HCT116 (cell line): Measurements from ENCODE around the gene SNRPA. TPM values are rescaled to one million over a fixed set of nuclear protein-coding genes. Genes with fewer than 3 reads are reported as not detected.
A peak's percentile ranks its signal among the peaks of the same experiment; 100 is the strongest.
"Not testable (repeated sequence)": the region's sequence is repeated elsewhere in the genome, so short reads cannot be mapped to it uniquely, and the experiment has no call there.

Experiments used
- ATAC-seq: fragments of 200-7000 bp; cut with Tn5 transposase; 2 replicates; pipeline ENCODE4 v1.9.1; 2020; ENCODE audit warnings: mild to moderate bottlenecking, moderate library complexity
- BruUV-seq: library from RNA; stranded (reverse); fragments of 400-500 nt; replicated peaks from 2 replicates; lab custom pipeline; 2021; lab: Mats Ljungman, UMichigan
- CTCF ChIA-PET: fragments of 300-600 bp; sonication (Branson Sonifier 250); formaldehyde crosslinking; loops from one replicate; lab custom pipeline; 2021; ENCODE audit warnings: antibody characterized with exemption; lab: Charles Lee
- POLR2A ChIA-PET: fragments of 300-600, 350-600 bp; sonication (Branson Sonifier 250); formaldehyde crosslinking; loops from one replicate; lab custom pipeline; 2021; ENCODE audit warnings: antibody characterized with exemption; lab: Charles Lee
- RAD21 ChIA-PET, 2 experiments: fragments of 300-600 bp; sonication (Branson Sonifier 250); formaldehyde crosslinking; loops; one replicate each; lab custom pipeline; 2023; ENCODE audit warnings: low total read pairs in 2 of 2; ENCODE audit not compliant: uncharacterized antibody in 2 of 2, unreplicated experiment in 2 of 2, low non-redundant PET in 1 of 2; lab: Charles Lee
- DNase-seq: peaks from one replicate; pipeline ENCODE4 v3.0.0-alpha.2; 2010; ENCODE audit warnings: low read depth, low spot score
- H2AFZ ChIP-seq: fragments of 200-600 bp; shearing (Covaris generic), sonication (generic); 2 replicates; pipeline ENCODE4 v1.6.1; 2017; ENCODE audit warnings: low read depth, mixed run types, mixed read lengths, antibody characterized with exemption, low read length; ENCODE audit not compliant: poor library complexity, severe bottlenecking
- H3K27ac ChIP-seq: 2 replicates; pipeline ENCODE4 v1.5.1; 2012; ENCODE audit warnings: low read depth, low read length
- H3K27me3 ChIP-seq: fragments of 200-600 bp; sonication (generic); 2 replicates; pipeline ENCODE4 v1.6.1; 2016; ENCODE audit warnings: mixed run types, low read length, mixed read lengths; ENCODE audit not compliant: insufficient read depth
- H3K36me3 ChIP-seq, 2 experiments: fragments of 200-500 bp in 1 of 2; fragments of 200-600 bp in 1 of 2; sonication (Bioruptor generic) in 1 of 2; sonication (generic) in 1 of 2; 2 replicates each; pipeline versions ENCODE4 v1.5.1 to v1.6.1; 2014 to 2016; ENCODE audit warnings: low read length in 2 of 2, inconsistent platforms in 1 of 2, mixed read lengths in 1 of 2, mixed run types in 1 of 2; ENCODE audit not compliant: insufficient read depth in 2 of 2, control insufficient read depth in 1 of 2
- H3K4me1 ChIP-seq, 2 experiments: fragments of 200-600 bp in 1 of 2; sonication (generic) in 1 of 2; 2 replicates each; pipeline versions ENCODE4 v1.5.1 to v1.6.1; 2012 to 2017; ENCODE audit warnings: low read length in 2 of 2, inconsistent platforms in 1 of 2, mild to moderate bottlenecking in 1 of 2, mixed read lengths in 1 of 2, mixed run types in 1 of 2, moderate library complexity in 1 of 2; ENCODE audit not compliant: insufficient read depth in 2 of 2, control insufficient read depth in 1 of 2
- H3K4me2 ChIP-seq: fragments of 200-600 bp; sonication (generic); 2 replicates; pipeline ENCODE4 v1.6.1; 2017; ENCODE audit warnings: mixed run types, low read length, mixed read lengths
- H3K4me3 ChIP-seq, 2 experiments: fragments of 200-600 bp in 1 of 2; sonication (generic) in 1 of 2; replicated peaks in 1 of 2; 2 replicates each; pipeline ENCODE4 v1.5.1; 2011 to 2016; ENCODE audit warnings: low read length in 2 of 2, control low read depth in 1 of 2, low read depth in 1 of 2, mild to moderate bottlenecking in 1 of 2, mixed read lengths in 1 of 2, mixed run types in 1 of 2
- H3K79me2 ChIP-seq: fragments of 200-600 bp; sonication (generic); 2 replicates; pipeline ENCODE4 v1.6.1; 2017; ENCODE audit warnings: mild to moderate bottlenecking, mixed run types, low read length, moderate library complexity, mixed read lengths; ENCODE audit not compliant: insufficient read depth
- H3K9ac ChIP-seq: fragments of 200-600 bp; sonication (generic); 2 replicates; pipeline ENCODE4 v1.6.1; 2016; ENCODE audit warnings: low read length, mixed read lengths
- H3K9me2 ChIP-seq: fragments of 200-600 bp; sonication (generic), shearing (Covaris generic); 2 replicates; pipeline ENCODE4 v1.6.1; 2017; ENCODE audit warnings: mixed run types, mild to moderate bottlenecking, moderate library complexity; ENCODE audit not compliant: insufficient read depth
- H3K9me3 ChIP-seq, 2 experiments: fragments of 200-500 bp in 1 of 2; fragments of 200-600 bp in 1 of 2; sonication (Bioruptor generic) in 1 of 2; sonication (generic) in 1 of 2; 2 replicates each; pipeline ENCODE4 v1.6.1; 2014 to 2017; ENCODE audit warnings: low read length in 2 of 2, mixed read lengths in 2 of 2, inconsistent platforms in 1 of 2, low read depth in 1 of 2, mild to moderate bottlenecking in 1 of 2, mixed run types in 1 of 2, moderate library complexity in 1 of 2; ENCODE audit not compliant: control insufficient read depth in 1 of 2, insufficient read depth in 1 of 2
- H4K20me1 ChIP-seq: fragments of 200-600 bp; sonication (generic), shearing (Covaris generic); 2 replicates; pipeline ENCODE4 v1.6.1; 2017; ENCODE audit warnings: mixed run types, mild to moderate bottlenecking, moderate library complexity; ENCODE audit not compliant: insufficient read depth
- EZH2phosphoT487 ChIP-seq: fragments of 200-600 bp; IDR thresholded peaks from 2 replicates; pipeline ENCODE4 v1.6.1; 2018; ENCODE audit warnings: antibody characterized with exemption, borderline replicate concordance
- FOSL1 ChIP-seq: IDR thresholded peaks from 2 replicates; pipeline ENCODE4 v1.6.1; 2012; ENCODE audit warnings: low read depth
- JUND ChIP-seq: IDR thresholded peaks from 2 replicates; pipeline ENCODE4 v1.6.1; 2012
- MAX ChIP-seq: IDR thresholded peaks from 2 replicates; pipeline ENCODE4 v1.6.1; 2012
- POLR2A ChIP-seq: IDR thresholded peaks from 2 replicates; pipeline ENCODE4 v1.7.0; 2011; ENCODE audit warnings: borderline replicate concordance; ENCODE audit not compliant: insufficient read depth, insufficient read length; ENCODE audit errors: extremely low read depth
- POLR2AphosphoS5 ChIP-seq: IDR thresholded peaks from 2 replicates; pipeline ENCODE4 v1.6.1; 2011; ENCODE audit warnings: mild to moderate bottlenecking, low read depth, low read length, moderate library complexity
- RAD21 ChIP-seq: IDR thresholded peaks from 2 replicates; pipeline ENCODE4 v1.6.1; 2012; ENCODE audit warnings: low read depth, mild to moderate bottlenecking
- SIN3A ChIP-seq: IDR thresholded peaks from 2 replicates; pipeline ENCODE4 v1.6.1; 2012; ENCODE audit warnings: low read depth
- ZFX ChIP-seq: fragments of 450-650 bp; IDR thresholded peaks from 2 replicates; pipeline ENCODE4 v1.6.1; 2017
- intact Hi-C: fragments of 100-400 bp; cut with micrococcal nuclease; formaldehyde crosslinking; loops from 2 replicates; pipeline ENCODE4 v1.10.0; 2022
- total RNA-seq: library from RNA; stranded (reverse); gene quantifications from one replicate; pipeline ENCODE4 v1.2.1, GENCODE V29; 2021; ENCODE audit not compliant: unreplicated experiment
- TF ChIP-seq, protein P1 (sequence below): IDR thresholded peaks from 2 replicates; pipeline ENCODE4 v1.6.1; 2011; ENCODE audit warnings: mild to moderate bottlenecking, low read length, moderate library complexity; ENCODE audit not compliant: insufficient replicate concordance; ENCODE audit errors: extremely low read depth
- TF ChIP-seq, protein P2 (sequence below), 3 experiments: fragments of 200-600 bp in 1 of 3; sonication (generic) in 1 of 3; IDR thresholded peaks in 2 of 3; conservative IDR thresholded peaks in 1 of 3; 2 replicates each; pipeline ENCODE4 v1.5.1; 2012 to 2017; ENCODE audit warnings: low read depth in 2 of 3, low read length in 2 of 3, antibody characterized with exemption in 1 of 3, borderline replicate concordance in 1 of 3, control low read depth in 1 of 3, mild to moderate bottlenecking in 1 of 3, mixed read lengths in 1 of 3, mixed run types in 1 of 3, moderate library complexity in 1 of 3; ENCODE audit not compliant: insufficient read depth in 1 of 3

SNRPA gene
- total RNA-seq, 1 experiment from 2014 or later = 170 TPM

GRCh38 chr19:40810649-40811408 is 59.8 kb downstream of the SNRPA start:
- H3K9me3 ChIP-seq, POLR2A ChIA-PET, H3K9me2 ChIP-seq, H2AFZ ChIP-seq, DNase-seq, H4K20me1 ChIP-seq, BruUV-seq, H3K27me3 ChIP-seq: not testable (repeated sequence)
- RAD21 ChIA-PET = interaction anchor here in 1 of 2 experiments (0.8 kb wide), 1 partner anchor 147 kb away, joined by 4 read pairs; no protein-coding TSS in a partner anchor
- TF ChIP-seq MAX = 0 out of 2 replicates have a peak, but pooled peaks have one; percentile 53
- Histone ChIP-seq H3K4me2 (peak overlapping the region; percentile 75), H3K79me2 (peaks cover 22% of the 10 kb centered on the region; the same call in 1 of the 2 replicates), H3K4me3 (peak overlapping the region; percentile 42 to 53), H3K4me1 (peaks cover 23 to 52% of the 10 kb centered on the region in 2 experiments), H3K27ac (peak overlapping the region; percentile 25; the same call in 1 of the 2 replicates), H3K36me3 (peaks cover 7 to 10% of the 10 kb centered on the region in 2 experiments; a peak in 2 of 4 replicates), H3K9ac (peak overlapping the region; percentile 44)
- intact Hi-C loops = loop anchor here (10.0 kb wide), 1 partner anchor 334 kb away; no protein-coding TSS in a partner anchor
- CTCF ChIA-PET = interaction anchor here (0.7 kb wide), 1 partner anchor 9 kb away, joined by 5 read pairs; no protein-coding TSS in a partner anchor
- peak; percentile 85 for ATAC-seq

DNA sequence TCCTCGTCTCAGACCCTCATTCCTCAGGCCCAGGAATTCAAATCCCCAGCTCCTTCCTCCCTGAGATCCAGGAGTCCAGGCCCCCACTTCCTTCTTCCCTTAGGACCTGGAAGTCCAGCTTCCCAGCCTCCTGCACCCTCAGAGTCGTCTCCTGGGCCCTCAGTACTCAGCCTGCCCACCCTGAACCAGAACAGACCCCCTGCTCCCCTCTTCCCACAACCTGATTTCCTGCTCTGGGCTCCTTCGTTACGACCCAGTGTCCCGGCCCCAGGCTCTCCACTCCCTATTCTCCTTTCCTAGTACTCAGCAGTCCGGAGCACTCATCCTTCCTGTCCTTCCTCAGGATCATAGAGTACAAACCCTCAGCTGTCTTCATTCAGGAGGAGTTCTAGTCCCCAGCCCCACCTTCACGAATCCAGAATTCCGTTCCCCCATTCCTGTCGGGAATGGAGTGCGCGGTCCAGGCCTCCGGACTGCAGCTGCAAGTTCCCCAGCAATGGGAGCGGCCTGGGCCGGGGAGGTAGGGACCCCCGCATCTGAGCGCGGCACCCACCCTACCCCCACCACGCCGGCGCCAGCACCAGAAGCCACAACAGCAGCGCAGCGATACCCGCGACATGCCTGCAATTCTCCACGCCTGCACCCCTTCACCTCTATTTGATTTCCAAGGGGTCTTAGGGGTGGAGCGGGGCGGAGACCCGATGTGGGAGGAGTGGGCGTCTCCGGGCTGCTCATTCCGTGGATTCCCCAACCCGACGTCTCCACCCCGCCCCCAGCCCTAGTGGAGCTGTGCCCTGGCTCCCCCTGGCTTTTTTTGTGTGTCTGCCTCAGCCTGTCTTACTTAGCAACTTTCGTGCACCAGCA is 60.7 kb downstream of the SNRPA start:
- no TSS peak for BruUV-seq
- H3K36me3 ChIP-seq = peaks cover 7 to 10% of the 10 kb centered on the region in 2 experiments; a peak in 2 of 4 replicates
- peaks cover 4% of the 10 kb centered on the region; the same call in 1 of the 2 replicates for H4K20me1 ChIP-seq
- no peak overlapping the region for H2AFZ ChIP-seq
- peaks cover 13% of the 10 kb centered on the region; the same call in 1 of the 2 replicates for H3K79me2 ChIP-seq
- peak overlapping the region; percentile 75 for H3K4me2 ChIP-seq
- CTCF ChIA-PET = interaction anchor here (0.7 kb wide), 1 partner anchor 8 kb away, joined by 5 read pairs; no protein-coding TSS in a partner anchor
- H3K4me1 ChIP-seq = peaks cover 23 to 43% of the 10 kb centered on the region in 2 experiments
- RAD21 ChIA-PET = interaction anchor here in 1 of 2 experiments (0.8 kb wide), 1 partner anchor 148 kb away, joined by 4 read pairs; no protein-coding TSS in a partner anchor
- no peak overlapping the region for H3K4me3 ChIP-seq
- DNase-seq (no peak), ATAC-seq (no peak)
- no peaks in the 10 kb centered on the region for H3K9me3 ChIP-seq
- intact Hi-C loops = loop anchor here (10.0 kb wide), 1 partner anchor 333 kb away; no protein-coding TSS in a partner anchor
- H3K27me3 ChIP-seq = no peaks in the 10 kb centered on the region
- TF ChIP-seq POLR2A = no peak
- no peak for TF ChIP-seq POLR2AphosphoS5
- TF ChIP-seq, protein P1, sequence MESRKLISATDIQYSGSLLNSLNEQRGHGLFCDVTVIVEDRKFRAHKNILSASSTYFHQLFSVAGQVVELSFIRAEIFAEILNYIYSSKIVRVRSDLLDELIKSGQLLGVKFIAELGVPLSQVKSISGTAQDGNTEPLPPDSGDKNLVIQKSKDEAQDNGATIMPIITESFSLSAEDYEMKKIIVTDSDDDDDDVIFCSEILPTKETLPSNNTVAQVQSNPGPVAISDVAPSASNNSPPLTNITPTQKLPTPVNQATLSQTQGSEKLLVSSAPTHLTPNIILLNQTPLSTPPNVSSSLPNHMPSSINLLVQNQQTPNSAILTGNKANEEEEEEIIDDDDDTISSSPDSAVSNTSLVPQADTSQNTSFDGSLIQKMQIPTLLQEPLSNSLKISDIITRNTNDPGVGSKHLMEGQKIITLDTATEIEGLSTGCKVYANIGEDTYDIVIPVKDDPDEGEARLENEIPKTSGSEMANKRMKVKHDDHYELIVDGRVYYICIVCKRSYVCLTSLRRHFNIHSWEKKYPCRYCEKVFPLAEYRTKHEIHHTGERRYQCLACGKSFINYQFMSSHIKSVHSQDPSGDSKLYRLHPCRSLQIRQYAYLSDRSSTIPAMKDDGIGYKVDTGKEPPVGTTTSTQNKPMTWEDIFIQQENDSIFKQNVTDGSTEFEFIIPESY = no peak
- no peak for TF ChIP-seq SIN3A
- TF ChIP-seq JUND = no peak
- no peak for TF ChIP-seq RAD21
- no peak for TF ChIP-seq FOSL1
- TF ChIP-seq, protein P2, sequence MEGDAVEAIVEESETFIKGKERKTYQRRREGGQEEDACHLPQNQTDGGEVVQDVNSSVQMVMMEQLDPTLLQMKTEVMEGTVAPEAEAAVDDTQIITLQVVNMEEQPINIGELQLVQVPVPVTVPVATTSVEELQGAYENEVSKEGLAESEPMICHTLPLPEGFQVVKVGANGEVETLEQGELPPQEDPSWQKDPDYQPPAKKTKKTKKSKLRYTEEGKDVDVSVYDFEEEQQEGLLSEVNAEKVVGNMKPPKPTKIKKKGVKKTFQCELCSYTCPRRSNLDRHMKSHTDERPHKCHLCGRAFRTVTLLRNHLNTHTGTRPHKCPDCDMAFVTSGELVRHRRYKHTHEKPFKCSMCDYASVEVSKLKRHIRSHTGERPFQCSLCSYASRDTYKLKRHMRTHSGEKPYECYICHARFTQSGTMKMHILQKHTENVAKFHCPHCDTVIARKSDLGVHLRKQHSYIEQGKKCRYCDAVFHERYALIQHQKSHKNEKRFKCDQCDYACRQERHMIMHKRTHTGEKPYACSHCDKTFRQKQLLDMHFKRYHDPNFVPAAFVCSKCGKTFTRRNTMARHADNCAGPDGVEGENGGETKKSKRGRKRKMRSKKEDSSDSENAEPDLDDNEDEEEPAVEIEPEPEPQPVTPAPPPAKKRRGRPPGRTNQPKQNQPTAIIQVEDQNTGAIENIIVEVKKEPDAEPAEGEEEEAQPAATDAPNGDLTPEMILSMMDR (IDR thresholded peaks at IDR 0.05 in 2 of 3, conservative IDR thresholded peaks at IDR 0.05 in 1 of 3; ENCODE audit: borderline replicate concordance in 1 of 3, insufficient read depth in 1 of 3, low read depth in 2 of 3, low read length in 2 of 3) = no peak
- no peak for TF ChIP-seq EZH2phosphoT487
- no peak for TF ChIP-seq ZFX
- H3K27ac ChIP-seq = peak overlapping the region; percentile 25; the same call in 1 of the 2 replicates
- POLR2A ChIA-PET = no interaction called here
- peak overlapping the region; percentile 44 for H3K9ac ChIP-seq
- no peaks in the 10 kb centered on the region for H3K9me2 ChIP-seq
